WERI-Rb-1 (cell line): Measurements from ENCODE around the gene C14orf119.

Experiments used
- DNase-seq: peaks from one replicate; pipeline ENCODE4 v3.0.0-alpha.2; 2020
- H3K27ac ChIP-seq: fragments of 250-450 bp; sonication (Bioruptor Pico); 2 replicates; pipeline ENCODE4 v1.5.1; 2020; ENCODE audit warnings: mild to moderate bottlenecking, moderate library complexity
- H3K27me3 ChIP-seq: fragments of 250-450 bp; sonication (Bioruptor Pico); 2 replicates; pipeline ENCODE4 v1.5.1; 2021; ENCODE audit warnings: mild to moderate bottlenecking, low read depth, moderate library complexity; ENCODE audit not compliant: insufficient read depth, severe bottlenecking
- H3K36me3 ChIP-seq: fragments of 250-450 bp; sonication (Bioruptor Pico); 2 replicates; pipeline ENCODE4 v1.5.1; 2020; ENCODE audit warnings: mild to moderate bottlenecking, moderate library complexity
- H3K4me3 ChIP-seq: 2 replicates; pipeline ENCODE4 v1.5.1; 2011; ENCODE audit warnings: low read depth, mild to moderate bottlenecking, control low read depth, low read length
- H3K9me3 ChIP-seq: fragments of 250-450 bp; sonication (Bioruptor Pico); 2 replicates; pipeline ENCODE4 v1.5.1; 2021; ENCODE audit warnings: mild to moderate bottlenecking, moderate library complexity; ENCODE audit not compliant: severe bottlenecking
- TF ChIP-seq, protein P1 (sequence below): IDR thresholded peaks from 2 replicates; pipeline ENCODE4 v1.5.1; 2011; ENCODE audit warnings: low read depth, mild to moderate bottlenecking, control low read depth, inconsistent platforms, low read length

Gene C14orf119

DNA sequence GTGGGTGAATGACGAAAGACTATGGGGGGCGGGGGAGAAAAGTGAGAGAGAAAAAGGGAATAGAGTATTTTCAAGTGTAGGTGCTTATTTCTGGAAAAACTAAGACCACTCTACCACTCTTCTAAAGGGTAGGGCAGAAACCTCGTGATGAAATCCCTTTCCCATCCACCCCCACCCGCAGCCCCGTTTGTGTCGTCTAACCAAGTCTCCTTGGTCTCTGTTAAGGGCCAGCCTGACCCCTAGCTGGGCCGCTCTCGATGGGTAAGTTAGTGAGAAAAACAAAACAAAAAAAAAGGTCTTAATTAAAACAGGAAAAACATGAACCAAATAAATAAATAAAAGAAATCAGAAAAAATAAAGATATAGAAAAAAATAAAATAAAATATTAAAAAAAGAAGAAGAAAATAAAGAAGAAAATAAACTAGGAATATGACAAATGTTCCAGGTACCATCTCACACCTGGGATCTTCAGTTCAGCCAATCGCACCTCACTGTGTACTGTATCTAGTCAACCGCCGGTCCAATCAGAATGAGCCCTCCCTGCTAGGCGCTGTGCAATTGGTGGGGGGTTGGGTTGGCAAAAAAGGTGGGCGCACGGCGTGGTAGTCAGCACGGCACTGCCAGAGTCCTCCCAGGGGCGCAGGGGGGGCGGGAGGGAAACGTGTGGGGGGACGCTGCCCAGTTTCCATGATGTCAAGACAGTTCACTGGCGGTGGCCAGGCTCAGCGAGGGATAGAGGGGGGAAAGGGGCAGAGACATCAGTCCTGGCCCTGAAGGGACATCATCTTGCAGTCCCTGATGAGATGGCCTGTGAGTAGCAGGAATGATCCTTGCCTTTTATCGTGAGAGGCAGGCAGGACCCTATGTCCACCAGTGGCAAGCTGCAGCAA lies 28.2 kb upstream of the C14orf119 start:
- Histone ChIP-seq H3K9me3 (no peaks in the 10 kb centered on the region), H3K27me3 (no peaks in the 10 kb centered on the region), H3K36me3 (peaks cover 73% of the 10 kb centered on the region), H3K27ac (no peak overlapping the region), H3K4me3 (no peak overlapping the region)
- DNase-seq, result no peak
- TF ChIP-seq, protein P1, sequence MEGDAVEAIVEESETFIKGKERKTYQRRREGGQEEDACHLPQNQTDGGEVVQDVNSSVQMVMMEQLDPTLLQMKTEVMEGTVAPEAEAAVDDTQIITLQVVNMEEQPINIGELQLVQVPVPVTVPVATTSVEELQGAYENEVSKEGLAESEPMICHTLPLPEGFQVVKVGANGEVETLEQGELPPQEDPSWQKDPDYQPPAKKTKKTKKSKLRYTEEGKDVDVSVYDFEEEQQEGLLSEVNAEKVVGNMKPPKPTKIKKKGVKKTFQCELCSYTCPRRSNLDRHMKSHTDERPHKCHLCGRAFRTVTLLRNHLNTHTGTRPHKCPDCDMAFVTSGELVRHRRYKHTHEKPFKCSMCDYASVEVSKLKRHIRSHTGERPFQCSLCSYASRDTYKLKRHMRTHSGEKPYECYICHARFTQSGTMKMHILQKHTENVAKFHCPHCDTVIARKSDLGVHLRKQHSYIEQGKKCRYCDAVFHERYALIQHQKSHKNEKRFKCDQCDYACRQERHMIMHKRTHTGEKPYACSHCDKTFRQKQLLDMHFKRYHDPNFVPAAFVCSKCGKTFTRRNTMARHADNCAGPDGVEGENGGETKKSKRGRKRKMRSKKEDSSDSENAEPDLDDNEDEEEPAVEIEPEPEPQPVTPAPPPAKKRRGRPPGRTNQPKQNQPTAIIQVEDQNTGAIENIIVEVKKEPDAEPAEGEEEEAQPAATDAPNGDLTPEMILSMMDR, result no peak

DNA sequence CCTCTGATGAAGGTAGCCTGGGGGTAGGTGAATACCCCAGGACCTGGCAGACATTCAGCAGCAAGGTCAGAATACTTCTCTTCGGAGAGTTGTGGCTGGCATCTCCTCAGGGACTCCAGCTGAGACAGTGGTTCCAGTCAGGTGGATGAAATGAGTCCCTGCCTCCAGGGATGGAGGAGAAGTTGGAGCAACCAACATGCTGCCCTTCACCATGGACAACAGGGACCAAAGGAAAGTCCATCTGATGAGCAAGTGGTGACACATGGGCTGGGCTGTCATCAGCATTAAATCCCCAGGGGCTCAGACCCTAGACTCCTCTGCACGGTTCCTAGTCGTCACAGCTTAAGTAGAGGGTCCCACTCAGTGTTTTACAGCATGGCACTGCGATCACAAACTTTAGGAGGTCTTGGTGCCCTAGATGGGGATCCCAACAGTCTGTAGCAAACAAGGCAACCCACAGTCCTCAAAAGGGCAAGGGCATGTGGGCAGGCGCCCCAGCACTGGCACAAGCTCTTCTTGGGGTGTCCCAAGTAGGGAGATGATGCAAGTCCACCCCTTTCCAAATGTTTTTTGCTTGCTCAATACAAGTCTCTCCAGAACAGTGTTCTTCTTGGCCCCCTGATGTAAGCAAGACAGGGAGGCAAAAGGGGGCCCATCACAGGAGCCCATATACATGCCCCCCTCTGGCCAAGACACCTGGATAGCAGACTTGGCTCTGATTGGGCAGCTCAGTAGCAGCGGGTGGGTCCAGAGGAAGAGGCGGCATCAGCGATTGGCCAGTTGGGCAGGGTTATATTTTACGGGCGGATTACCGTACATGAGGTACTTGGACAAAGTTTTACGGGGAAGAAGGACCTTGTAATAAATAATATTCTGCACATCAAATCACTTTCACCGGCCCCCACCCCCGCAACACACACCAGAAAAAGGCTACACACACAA lies 27.2 kb upstream of the C14orf119 start:
- TF ChIP-seq, protein P1, result no peak

DNA sequence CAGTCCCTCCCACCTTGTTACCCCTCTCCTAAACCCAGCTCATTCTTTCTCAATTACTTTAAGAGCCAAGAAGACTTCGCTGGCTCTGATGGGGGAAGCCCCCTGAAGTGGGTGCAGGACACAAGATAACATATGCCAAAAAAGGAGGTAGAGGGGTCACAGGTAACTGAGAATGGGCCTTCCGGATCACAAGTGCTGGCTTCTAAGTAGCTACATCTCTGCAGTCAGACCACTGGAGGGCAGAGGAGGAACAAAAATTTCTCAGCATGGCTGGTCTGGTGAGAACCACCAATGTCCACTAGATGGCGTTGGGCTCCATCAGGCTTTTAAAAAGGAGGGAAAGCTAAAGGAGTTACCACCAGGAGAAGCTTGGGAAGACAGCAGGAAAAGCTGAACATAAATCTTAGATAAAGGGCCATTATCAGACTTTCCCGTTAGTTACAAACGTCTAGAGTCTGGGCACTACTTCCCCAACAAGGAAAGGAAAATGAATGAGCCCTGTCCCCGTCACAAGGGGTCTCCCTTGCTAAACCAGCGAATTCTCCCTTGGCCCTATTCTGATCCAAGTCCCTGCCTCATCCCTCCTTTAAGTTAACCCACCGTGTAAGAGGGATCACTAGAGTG lies 26.4 kb upstream of the C14orf119 start:
- TF ChIP-seq, protein P1, result peak; percentile 92
- H3K27me3 ChIP-seq, result no peaks in the 10 kb centered on the region
- no peaks in the 10 kb centered on the region for H3K9me3 ChIP-seq
- no peak overlapping the region for H3K4me3 ChIP-seq
- H3K36me3 ChIP-seq, result peaks cover 65% of the 10 kb centered on the region
- DNase-seq, result peak; percentile 88
- H3K27ac ChIP-seq, result peak overlapping the region; percentile 67

More for the DNA sequence above, 27.2 kb upstream of the C14orf119 start:
- H3K4me3 ChIP-seq, result no peak overlapping the region
- H3K36me3 ChIP-seq, result peaks cover 68% of the 10 kb centered on the region
- no peaks in the 10 kb centered on the region for H3K9me3 ChIP-seq
- H3K27me3 ChIP-seq, result no peaks in the 10 kb centered on the region
- no peak for DNase-seq
- no peak overlapping the region for H3K27ac ChIP-seq

DNA sequence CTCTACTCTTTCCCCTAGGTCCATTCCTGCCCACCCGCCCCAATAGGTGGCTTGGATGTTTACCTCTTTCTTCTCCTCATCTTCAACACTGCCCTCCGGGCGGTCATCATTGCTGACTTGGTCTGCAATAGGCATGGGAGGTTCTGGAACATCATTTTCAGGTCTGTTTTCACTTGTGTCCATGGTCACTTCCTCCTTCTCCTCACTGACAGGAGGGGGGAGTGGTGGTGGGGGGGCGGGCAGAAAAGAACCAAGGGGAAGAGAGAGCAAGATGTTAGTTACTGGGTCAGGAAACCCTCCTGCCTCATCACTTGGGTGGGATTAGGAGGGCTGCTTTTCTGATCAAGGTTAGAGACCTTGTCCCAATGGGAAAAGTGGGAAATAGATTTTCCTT lies 25.9 kb upstream of the C14orf119 start:
- H3K36me3 ChIP-seq, result peaks cover 65% of the 10 kb centered on the region
- no peak for DNase-seq
- H3K9me3 ChIP-seq, result no peaks in the 10 kb centered on the region
- H3K27ac ChIP-seq, result peak overlapping the region; percentile 67
- H3K4me3 ChIP-seq, result no peak overlapping the region
- H3K27me3 ChIP-seq, result no peaks in the 10 kb centered on the region
- TF ChIP-seq, protein P1, result no peak

DNA sequence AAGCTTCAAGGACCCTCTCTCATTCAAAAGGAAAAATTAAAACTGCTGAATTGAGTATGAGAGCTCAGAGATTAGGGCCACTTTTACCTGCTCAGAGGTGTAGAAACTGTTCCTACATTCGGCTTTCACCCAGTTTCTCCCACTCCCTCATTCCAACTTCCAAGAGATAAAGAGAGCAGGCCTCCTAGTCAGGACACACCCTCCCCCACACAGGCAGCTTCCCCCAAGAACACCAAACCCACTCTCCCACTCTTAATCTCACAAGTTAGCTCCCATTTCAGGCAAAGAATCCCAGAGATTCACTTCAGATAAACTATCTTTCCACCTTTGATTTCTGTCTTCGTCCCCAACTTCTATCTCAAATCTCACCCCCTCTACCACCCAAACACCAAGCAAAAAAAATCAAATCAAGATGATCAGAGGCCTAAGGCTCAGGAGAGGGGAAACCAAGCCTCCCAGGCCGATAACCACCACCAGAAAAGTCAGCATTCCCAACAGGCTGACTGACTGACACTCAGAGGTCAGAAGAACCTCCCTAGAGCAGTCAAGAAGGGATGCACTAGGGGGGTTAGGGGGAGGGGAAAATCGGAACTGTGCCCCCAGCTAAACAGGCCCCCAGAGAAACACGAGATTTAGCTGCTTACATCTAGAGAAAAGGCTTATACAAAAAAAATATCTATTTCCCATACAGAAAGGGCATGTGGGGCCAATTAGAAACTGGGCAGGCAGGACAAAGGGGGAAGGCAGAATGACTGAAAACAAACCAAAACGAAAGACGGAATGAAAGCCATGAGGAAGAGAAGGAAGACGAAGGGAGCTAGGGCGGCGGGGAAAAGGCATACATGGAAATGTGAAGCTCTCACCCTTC lies 24.8 kb upstream of the C14orf119 start:
- TF ChIP-seq, protein P1, result no peak
- peak overlapping the region; percentile 86 for H3K27ac ChIP-seq
- peak overlapping the region; percentile 99 for H3K4me3 ChIP-seq
- H3K27me3 ChIP-seq, result no peaks in the 10 kb centered on the region
- no peaks in the 10 kb centered on the region for H3K9me3 ChIP-seq
- DNase-seq, result no peak
- H3K36me3 ChIP-seq, result peaks cover 62% of the 10 kb centered on the region
